Endothelial cell of umbilical vein (primary cell): ENCODE results near the gene MRPL24. TPM values are rescaled to one million over a fixed set of nuclear protein-coding genes. Genes with fewer than 3 reads are reported as not detected.

Experiments used
- BruUV-seq: library from RNA; stranded (reverse); fragments of 400-500 nt; replicated peaks from 2 replicates; lab custom pipeline; 2021; lab: Mats Ljungman, UMichigan
- CTCF ChIA-PET: fragments of 300-600, 350-600 bp; sonication (Branson Sonifier 250); formaldehyde crosslinking; loops from one replicate; lab custom pipeline; 2021; ENCODE audit warnings: antibody characterized with exemption, inconsistent platforms; lab: Charles Lee
- POLR2A ChIA-PET: fragments of 300-600, 350-600 bp; sonication (Branson Sonifier 250); formaldehyde crosslinking; loops from one replicate; lab custom pipeline; 2021; ENCODE audit warnings: antibody characterized with exemption, inconsistent platforms; lab: Charles Lee
- DNase-seq: peaks from one replicate; pipeline ENCODE4 v3.0.0-alpha.2; 2011; ENCODE audit warnings: low read depth, low spot score
- FAIRE-seq: peaks from 2 replicates; lab custom pipeline; 2011; peaks lifted over from hg19 to GRCh38; lab: Jason Lieb, UNC
- H2AFZ ChIP-seq: 2 replicates; pipeline ENCODE4 v1.6.0; 2012; ENCODE audit warnings: low read depth, low read length, control low read depth, inconsistent platforms
- H3K27ac ChIP-seq: 2 replicates; pipeline ENCODE4 v1.5.1; 2011; ENCODE audit warnings: low read depth, mild to moderate bottlenecking, control low read depth, low read length, moderate library complexity; ENCODE audit not compliant: insufficient read depth
- H3K27me3 ChIP-seq, 2 experiments: 2 replicates each; pipeline versions ENCODE4 v1.6.0 to v1.6.1; 2011; ENCODE audit warnings: low read length in 2 of 2, mixed read lengths in 1 of 2; ENCODE audit not compliant: control insufficient read depth in 2 of 2, insufficient read depth in 2 of 2
- H3K36me3 ChIP-seq, 2 experiments: 2 replicates in 1 of 2; 3 replicates in 1 of 2; pipeline ENCODE4 v1.5.1; 2011; ENCODE audit warnings: low read length in 2 of 2, mild to moderate bottlenecking in 1 of 2, moderate library complexity in 1 of 2; ENCODE audit not compliant: control insufficient read depth in 2 of 2, insufficient read depth in 2 of 2; ENCODE audit errors: extremely low read depth in 1 of 2
- H3K4me1 ChIP-seq: 3 replicates; pipeline ENCODE4 v1.5.1; 2011; ENCODE audit warnings: mild to moderate bottlenecking, low read length; ENCODE audit not compliant: control insufficient read depth, insufficient read depth; ENCODE audit errors: extremely low read depth
- H3K4me2 ChIP-seq: 2 replicates; pipeline ENCODE4 v1.6.1; 2011; ENCODE audit warnings: low read length, control low read depth, mixed read lengths; ENCODE audit not compliant: insufficient read depth
- H3K4me3 ChIP-seq, 3 experiments: fragments of 200-600 bp in 1 of 3; sonication (generic), shearing (Covaris generic) in 1 of 3; replicated peaks in 1 of 3; 2 replicates each; pipeline ENCODE4 v1.5.1; 2011 to 2016; ENCODE audit warnings: control low read depth in 3 of 3, low read length in 3 of 3, mild to moderate bottlenecking in 2 of 3, inconsistent platforms in 1 of 3, low read depth in 1 of 3, moderate library complexity in 1 of 3; ENCODE audit not compliant: insufficient read depth in 1 of 3
- H3K79me2 ChIP-seq: 2 replicates; pipeline ENCODE4 v1.6.0; 2012; ENCODE audit warnings: low read length, inconsistent platforms; ENCODE audit not compliant: control insufficient read depth, insufficient read depth
- H3K9ac ChIP-seq: replicated peaks from 2 replicates; pipeline ENCODE3; 2011; ENCODE audit warnings: low read length, control low read depth; ENCODE audit not compliant: insufficient read depth; ENCODE audit errors: extremely low read depth
- H3K9me1 ChIP-seq: replicated peaks from 3 replicates; pipeline ENCODE4 v1.6.0; 2011; ENCODE audit warnings: mild to moderate bottlenecking, low read length; ENCODE audit not compliant: control insufficient read depth, insufficient read depth; ENCODE audit errors: extremely low read depth
- H3K9me3 ChIP-seq: replicated peaks from 2 replicates; pipeline ENCODE4 v1.5.1; 2012; ENCODE audit warnings: low read length, inconsistent platforms; ENCODE audit not compliant: control insufficient read depth, insufficient read depth
- H4K20me1 ChIP-seq: replicated peaks from 2 replicates; pipeline ENCODE3; 2011; ENCODE audit warnings: mild to moderate bottlenecking, low read length; ENCODE audit not compliant: control insufficient read depth, insufficient read depth; ENCODE audit errors: extremely low read depth
- EZH2 ChIP-seq: IDR thresholded peaks from 2 replicates; pipeline ENCODE4 v1.6.1; 2012; ENCODE audit warnings: borderline replicate concordance, low read depth, mild to moderate bottlenecking, moderate library complexity, low read length, inconsistent platforms; ENCODE audit not compliant: severe bottlenecking
- FOS ChIP-seq: IDR thresholded peaks from 2 replicates; pipeline ENCODE4 v1.6.1; 2011; ENCODE audit warnings: mild to moderate bottlenecking, low read length, moderate library complexity, borderline replicate concordance; ENCODE audit not compliant: insufficient read depth
- GATA2 ChIP-seq: IDR thresholded peaks from 2 replicates; pipeline ENCODE4 v1.7.0; 2011; ENCODE audit warnings: low read depth, mild to moderate bottlenecking, moderate library complexity, mixed read lengths, low read length; ENCODE audit not compliant: insufficient read length, insufficient read depth
- JUN ChIP-seq: IDR thresholded peaks from 2 replicates; pipeline ENCODE4 v1.6.1; 2011; ENCODE audit warnings: borderline replicate concordance, low read depth; ENCODE audit not compliant: insufficient read length, insufficient read depth
- MYC ChIP-seq: IDR thresholded peaks from one replicate; pipeline ENCODE4 v1.6.1; 2011; ENCODE audit warnings: mild to moderate bottlenecking, low read depth, low read length
- POLR2A ChIP-seq: IDR thresholded peaks from 2 replicates; pipeline ENCODE4 v1.6.1; 2012; ENCODE audit warnings: low read depth, mild to moderate bottlenecking, control low read depth, low read length
- POLR2AphosphoS5 ChIP-seq: IDR thresholded peaks from 2 replicates; pipeline ENCODE4 v1.6.1; 2012; ENCODE audit warnings: low read depth, mild to moderate bottlenecking, control low read depth, low read length, moderate library complexity; ENCODE audit not compliant: insufficient read depth
- dilution Hi-C: fragments of 300-500 bp; cut with MboI; formaldehyde crosslinking; loops from one replicate; pipeline ENCODE4 v1.15.0; 2019; ENCODE audit warnings: low sequenced_read_pairs; ENCODE audit not compliant: extremely low pct_ligation_motif_present
- intact Hi-C: fragments of 100-400 bp; cut with micrococcal nuclease; formaldehyde crosslinking; loops from one replicate; pipeline ENCODE4 v1.10.0; 2022
- polyA plus RNA-seq, 4 experiments: library from polyadenylated mRNA; depleted of rRNA in 3 of 4; stranded (reverse) in 3 of 4; unstranded in 1 of 4; fragments of >200 nt; gene quantifications; 2 replicates each; pipeline versions ENCODE4 v1.2.1 to v1.2.3, GENCODE V29; 2011 to 2012; ENCODE audit warnings: missing spikeins in 1 of 4
- total RNA-seq: library from RNA; stranded (reverse); gene quantifications from 2 replicates; pipeline ENCODE4 v1.2.3, GENCODE V29; 2021
- TF ChIP-seq, protein P1 (sequence below): IDR thresholded peaks from 2 replicates; pipeline ENCODE4 v1.6.1; 2011; ENCODE audit not compliant: insufficient read depth, insufficient read length
- TF ChIP-seq, protein P2 (sequence below), 2 donors: IDR thresholded peaks; 1 replicate in 1 of 2; 2 replicates in 1 of 2; pipeline ENCODE4 v1.5.1; 2011; ENCODE audit warnings: low read length in 2 of 2, mild to moderate bottlenecking in 2 of 2, moderate library complexity in 2 of 2, control low read depth in 1 of 2, inconsistent platforms in 1 of 2, low read depth in 1 of 2; ENCODE audit not compliant: insufficient read depth in 1 of 2; ENCODE audit errors: extremely low read depth in 1 of 2

The MRPL24 gene
- total and polyA plus RNA-seq, 2 donors (not counting 3 experiments of a cell fraction or from before 2014, with no cell fraction given) = 47.9 to 77.7 TPM

GRCh38 chr1:156721131-156721530, 19.8 kb downstream of the MRPL24 start:
- DNase-seq (no peak), FAIRE-seq (no peak)
- POLR2A ChIA-PET = no interaction called here
- Histone ChIP-seq H3K9me3 (no peaks in the 10 kb centered on the region), H3K27me3 (no peaks in the 10 kb centered on the region), H4K20me1 (peaks cover 4% of the 10 kb centered on the region), H3K4me2 (no peak overlapping the region), H3K4me1 (peaks cover 12% of the 10 kb centered on the region), H3K27ac (no peak overlapping the region), H3K9ac (no peak overlapping the region), H3K79me2 (peaks cover 34% of the 10 kb centered on the region), H2AFZ (no peak overlapping the region), H3K4me3 (no peak overlapping the region), H3K9me1 (no peaks in the 10 kb centered on the region), H3K36me3 (peaks cover 10 to 23% of the 10 kb centered on the region in 2 experiments)
- intact Hi-C loops = no loop called here
- CTCF ChIA-PET = interaction anchor here (0.8 to 11.2 kb wide), 7 partner anchors 14 to 142 kb away, joined by 3 to 138 read pairs (median 3); partner anchors contain the start of gene NTRK1
- BruUV-seq = no TSS peak
- TF ChIP-seq MYC (no peak), FOS (no peak), JUN (no peak)
- dilution Hi-C loops = no loop called here

GRCh38 chr1:156717351-156717750, 23.5 kb downstream of the MRPL24 start:
- Histone ChIP-seq H3K9me3 (no peaks in the 10 kb centered on the region), H2AFZ (no peak overlapping the region), H3K4me1 (no peaks in the 10 kb centered on the region), H3K4me2 (no peak overlapping the region), H3K36me3 (peaks cover 0 to 5% of the 10 kb centered on the region in 2 experiments), H3K9ac (no peak overlapping the region), H3K79me2 (no peaks in the 10 kb centered on the region), H3K9me1 (no peaks in the 10 kb centered on the region), H3K27ac (no peak overlapping the region), H4K20me1 (no peaks in the 10 kb centered on the region), H3K27me3 (no peaks in the 10 kb centered on the region), H3K4me3 (no peak overlapping the region)
- no peak for FAIRE-seq
- no TSS peak for BruUV-seq
- DNase-seq = peak; percentile 21
- dilution Hi-C loops = no loop called here
- CTCF ChIA-PET = interaction anchor here (8.2 to 11.2 kb wide), 2 partner anchors 9 to 27 kb away, joined by 82 to 138 read pairs; no protein-coding TSS in a partner anchor
- POLR2A ChIA-PET = no interaction called here
- TF ChIP-seq JUN = no peak
- TF ChIP-seq, protein P1, sequence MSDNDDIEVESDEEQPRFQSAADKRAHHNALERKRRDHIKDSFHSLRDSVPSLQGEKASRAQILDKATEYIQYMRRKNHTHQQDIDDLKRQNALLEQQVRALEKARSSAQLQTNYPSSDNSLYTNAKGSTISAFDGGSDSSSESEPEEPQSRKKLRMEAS = no peak
- no peak for TF ChIP-seq MYC
- no peak for TF ChIP-seq POLR2AphosphoS5
- no peak for TF ChIP-seq GATA2
- TF ChIP-seq, protein P2, sequence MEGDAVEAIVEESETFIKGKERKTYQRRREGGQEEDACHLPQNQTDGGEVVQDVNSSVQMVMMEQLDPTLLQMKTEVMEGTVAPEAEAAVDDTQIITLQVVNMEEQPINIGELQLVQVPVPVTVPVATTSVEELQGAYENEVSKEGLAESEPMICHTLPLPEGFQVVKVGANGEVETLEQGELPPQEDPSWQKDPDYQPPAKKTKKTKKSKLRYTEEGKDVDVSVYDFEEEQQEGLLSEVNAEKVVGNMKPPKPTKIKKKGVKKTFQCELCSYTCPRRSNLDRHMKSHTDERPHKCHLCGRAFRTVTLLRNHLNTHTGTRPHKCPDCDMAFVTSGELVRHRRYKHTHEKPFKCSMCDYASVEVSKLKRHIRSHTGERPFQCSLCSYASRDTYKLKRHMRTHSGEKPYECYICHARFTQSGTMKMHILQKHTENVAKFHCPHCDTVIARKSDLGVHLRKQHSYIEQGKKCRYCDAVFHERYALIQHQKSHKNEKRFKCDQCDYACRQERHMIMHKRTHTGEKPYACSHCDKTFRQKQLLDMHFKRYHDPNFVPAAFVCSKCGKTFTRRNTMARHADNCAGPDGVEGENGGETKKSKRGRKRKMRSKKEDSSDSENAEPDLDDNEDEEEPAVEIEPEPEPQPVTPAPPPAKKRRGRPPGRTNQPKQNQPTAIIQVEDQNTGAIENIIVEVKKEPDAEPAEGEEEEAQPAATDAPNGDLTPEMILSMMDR (IDR thresholded peaks at IDR 0.05; ENCODE audit: extremely low read depth in 1 of 2, insufficient read depth in 1 of 2, low read depth in 1 of 2, low read length in 2 of 2) = no peak
- no peak for TF ChIP-seq EZH2
- no peak for TF ChIP-seq FOS
- no peak for TF ChIP-seq POLR2A
- intact Hi-C loops = no loop called here
